SK-N-SH (cell line): ENCODE data around the gene ME3.

Source experiments
- MEF2A ChIP-seq: IDR thresholded peaks from 2 replicates; pipeline ENCODE4 v1.4.0; 2012; ENCODE audit warnings: low read depth, borderline replicate concordance
- SIN3A ChIP-seq: IDR thresholded peaks from 2 replicates; pipeline ENCODE4 v1.6.1; 2012; ENCODE audit warnings: low read depth, mild to moderate bottlenecking, low read length, moderate library complexity, borderline replicate concordance
- SMC3 ChIP-seq: IDR thresholded peaks from 2 replicates; pipeline ENCODE4 v1.6.1; 2012; ENCODE audit warnings: low read depth, low read length, improper control_type of control experiment
- TAF1 ChIP-seq: IDR thresholded peaks from 2 replicates; pipeline ENCODE4 v1.6.1; 2012; ENCODE audit warnings: low read depth, mild to moderate bottlenecking, low read length, moderate library complexity, borderline replicate concordance
- TF ChIP-seq, protein P1 (sequence below): IDR thresholded peaks from 2 replicates; pipeline ENCODE4 v1.6.1; 2012; ENCODE audit warnings: mild to moderate bottlenecking, low read depth, low read length, moderate library complexity
- TF ChIP-seq, protein P2 (sequence below): fragments of 200-600 bp; sonication (generic); IDR thresholded peaks from 2 replicates; pipeline ENCODE4 v1.6.1; 2017; ENCODE audit warnings: antibody characterized with exemption, mild to moderate bottlenecking, moderate library complexity

DNA sequence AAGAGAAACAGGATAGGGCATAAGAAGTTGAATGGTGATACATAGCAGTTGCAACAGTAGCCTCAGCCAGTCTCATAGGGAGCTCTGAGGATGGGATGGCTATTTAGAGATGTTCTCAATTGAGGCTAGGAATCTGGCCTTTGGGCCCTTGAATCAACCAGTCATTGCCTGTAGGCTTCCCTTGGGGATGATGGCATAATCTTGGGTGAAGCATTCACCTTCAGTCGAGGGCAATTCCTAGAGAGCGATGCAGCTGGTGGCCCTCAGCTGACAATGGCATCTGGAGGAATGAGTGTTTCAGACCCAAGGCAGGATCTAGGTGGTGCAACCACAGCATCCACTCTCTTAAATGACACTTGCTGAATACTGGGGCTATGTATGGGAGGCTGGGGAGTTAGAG is 236.7 kb downstream of the ME3 start:
- TF ChIP-seq SIN3A: no peak
- no peak for TF ChIP-seq TAF1
- no peak for TF ChIP-seq MEF2A
- no peak for TF ChIP-seq SMC3
- TF ChIP-seq, protein P1, sequence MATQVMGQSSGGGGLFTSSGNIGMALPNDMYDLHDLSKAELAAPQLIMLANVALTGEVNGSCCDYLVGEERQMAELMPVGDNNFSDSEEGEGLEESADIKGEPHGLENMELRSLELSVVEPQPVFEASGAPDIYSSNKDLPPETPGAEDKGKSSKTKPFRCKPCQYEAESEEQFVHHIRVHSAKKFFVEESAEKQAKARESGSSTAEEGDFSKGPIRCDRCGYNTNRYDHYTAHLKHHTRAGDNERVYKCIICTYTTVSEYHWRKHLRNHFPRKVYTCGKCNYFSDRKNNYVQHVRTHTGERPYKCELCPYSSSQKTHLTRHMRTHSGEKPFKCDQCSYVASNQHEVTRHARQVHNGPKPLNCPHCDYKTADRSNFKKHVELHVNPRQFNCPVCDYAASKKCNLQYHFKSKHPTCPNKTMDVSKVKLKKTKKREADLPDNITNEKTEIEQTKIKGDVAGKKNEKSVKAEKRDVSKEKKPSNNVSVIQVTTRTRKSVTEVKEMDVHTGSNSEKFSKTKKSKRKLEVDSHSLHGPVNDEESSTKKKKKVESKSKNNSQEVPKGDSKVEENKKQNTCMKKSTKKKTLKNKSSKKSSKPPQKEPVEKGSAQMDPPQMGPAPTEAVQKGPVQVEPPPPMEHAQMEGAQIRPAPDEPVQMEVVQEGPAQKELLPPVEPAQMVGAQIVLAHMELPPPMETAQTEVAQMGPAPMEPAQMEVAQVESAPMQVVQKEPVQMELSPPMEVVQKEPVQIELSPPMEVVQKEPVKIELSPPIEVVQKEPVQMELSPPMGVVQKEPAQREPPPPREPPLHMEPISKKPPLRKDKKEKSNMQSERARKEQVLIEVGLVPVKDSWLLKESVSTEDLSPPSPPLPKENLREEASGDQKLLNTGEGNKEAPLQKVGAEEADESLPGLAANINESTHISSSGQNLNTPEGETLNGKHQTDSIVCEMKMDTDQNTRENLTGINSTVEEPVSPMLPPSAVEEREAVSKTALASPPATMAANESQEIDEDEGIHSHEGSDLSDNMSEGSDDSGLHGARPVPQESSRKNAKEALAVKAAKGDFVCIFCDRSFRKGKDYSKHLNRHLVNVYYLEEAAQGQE: no peak
- TF ChIP-seq, protein P2, sequence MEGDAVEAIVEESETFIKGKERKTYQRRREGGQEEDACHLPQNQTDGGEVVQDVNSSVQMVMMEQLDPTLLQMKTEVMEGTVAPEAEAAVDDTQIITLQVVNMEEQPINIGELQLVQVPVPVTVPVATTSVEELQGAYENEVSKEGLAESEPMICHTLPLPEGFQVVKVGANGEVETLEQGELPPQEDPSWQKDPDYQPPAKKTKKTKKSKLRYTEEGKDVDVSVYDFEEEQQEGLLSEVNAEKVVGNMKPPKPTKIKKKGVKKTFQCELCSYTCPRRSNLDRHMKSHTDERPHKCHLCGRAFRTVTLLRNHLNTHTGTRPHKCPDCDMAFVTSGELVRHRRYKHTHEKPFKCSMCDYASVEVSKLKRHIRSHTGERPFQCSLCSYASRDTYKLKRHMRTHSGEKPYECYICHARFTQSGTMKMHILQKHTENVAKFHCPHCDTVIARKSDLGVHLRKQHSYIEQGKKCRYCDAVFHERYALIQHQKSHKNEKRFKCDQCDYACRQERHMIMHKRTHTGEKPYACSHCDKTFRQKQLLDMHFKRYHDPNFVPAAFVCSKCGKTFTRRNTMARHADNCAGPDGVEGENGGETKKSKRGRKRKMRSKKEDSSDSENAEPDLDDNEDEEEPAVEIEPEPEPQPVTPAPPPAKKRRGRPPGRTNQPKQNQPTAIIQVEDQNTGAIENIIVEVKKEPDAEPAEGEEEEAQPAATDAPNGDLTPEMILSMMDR: no peak
